ENCODE data around the gene RAB31.

Gene RAB31

DNA sequence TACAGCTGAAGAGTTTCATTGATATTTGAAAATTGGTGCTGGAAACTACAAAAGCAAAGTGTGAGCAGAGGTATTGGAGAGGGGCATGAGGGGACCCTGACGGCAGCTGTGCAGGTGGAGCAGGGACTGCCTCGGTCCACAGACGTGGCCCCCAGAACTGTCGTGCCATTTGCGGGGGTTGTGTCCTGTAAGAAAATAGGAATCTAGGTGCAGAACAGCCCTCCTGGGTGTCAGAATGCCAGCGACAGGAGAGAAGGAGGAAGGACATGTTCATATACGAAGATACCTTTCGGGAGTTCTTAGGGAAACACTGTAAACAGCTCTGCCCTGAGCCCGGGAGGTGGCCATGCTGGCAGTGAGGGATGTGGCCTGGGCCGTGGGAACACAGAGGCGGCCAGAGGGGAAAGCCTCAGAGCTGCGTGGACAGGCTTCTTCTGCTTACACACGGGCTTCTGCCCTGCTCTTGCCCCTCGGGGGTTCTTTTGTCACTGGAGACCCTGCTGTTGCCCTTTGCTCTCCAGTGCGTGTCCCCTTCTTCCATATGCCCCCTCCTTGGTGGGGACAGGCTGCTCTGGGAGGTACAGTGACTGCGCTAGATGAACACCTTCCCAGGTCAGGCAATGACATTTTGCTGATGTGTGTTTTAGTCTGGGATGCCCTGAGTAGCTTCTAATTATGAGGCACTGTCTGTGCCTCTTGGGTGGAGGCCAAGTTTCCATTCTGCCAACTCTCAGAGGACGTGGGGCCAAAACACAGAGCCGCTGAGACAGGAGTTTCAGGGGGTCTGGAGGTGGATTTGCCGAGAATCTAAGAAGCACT is 95.8 kb downstream of the RAB31 start:
- H3K4me3 ChIP-seq (ENCODE audit: low read depth, low read length) = no peak overlapping the region
- TF ChIP-seq, protein P1, sequence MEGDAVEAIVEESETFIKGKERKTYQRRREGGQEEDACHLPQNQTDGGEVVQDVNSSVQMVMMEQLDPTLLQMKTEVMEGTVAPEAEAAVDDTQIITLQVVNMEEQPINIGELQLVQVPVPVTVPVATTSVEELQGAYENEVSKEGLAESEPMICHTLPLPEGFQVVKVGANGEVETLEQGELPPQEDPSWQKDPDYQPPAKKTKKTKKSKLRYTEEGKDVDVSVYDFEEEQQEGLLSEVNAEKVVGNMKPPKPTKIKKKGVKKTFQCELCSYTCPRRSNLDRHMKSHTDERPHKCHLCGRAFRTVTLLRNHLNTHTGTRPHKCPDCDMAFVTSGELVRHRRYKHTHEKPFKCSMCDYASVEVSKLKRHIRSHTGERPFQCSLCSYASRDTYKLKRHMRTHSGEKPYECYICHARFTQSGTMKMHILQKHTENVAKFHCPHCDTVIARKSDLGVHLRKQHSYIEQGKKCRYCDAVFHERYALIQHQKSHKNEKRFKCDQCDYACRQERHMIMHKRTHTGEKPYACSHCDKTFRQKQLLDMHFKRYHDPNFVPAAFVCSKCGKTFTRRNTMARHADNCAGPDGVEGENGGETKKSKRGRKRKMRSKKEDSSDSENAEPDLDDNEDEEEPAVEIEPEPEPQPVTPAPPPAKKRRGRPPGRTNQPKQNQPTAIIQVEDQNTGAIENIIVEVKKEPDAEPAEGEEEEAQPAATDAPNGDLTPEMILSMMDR (IDR thresholded peaks at IDR 0.05; ENCODE audit: low read depth, low read length) = no peak

DNA sequence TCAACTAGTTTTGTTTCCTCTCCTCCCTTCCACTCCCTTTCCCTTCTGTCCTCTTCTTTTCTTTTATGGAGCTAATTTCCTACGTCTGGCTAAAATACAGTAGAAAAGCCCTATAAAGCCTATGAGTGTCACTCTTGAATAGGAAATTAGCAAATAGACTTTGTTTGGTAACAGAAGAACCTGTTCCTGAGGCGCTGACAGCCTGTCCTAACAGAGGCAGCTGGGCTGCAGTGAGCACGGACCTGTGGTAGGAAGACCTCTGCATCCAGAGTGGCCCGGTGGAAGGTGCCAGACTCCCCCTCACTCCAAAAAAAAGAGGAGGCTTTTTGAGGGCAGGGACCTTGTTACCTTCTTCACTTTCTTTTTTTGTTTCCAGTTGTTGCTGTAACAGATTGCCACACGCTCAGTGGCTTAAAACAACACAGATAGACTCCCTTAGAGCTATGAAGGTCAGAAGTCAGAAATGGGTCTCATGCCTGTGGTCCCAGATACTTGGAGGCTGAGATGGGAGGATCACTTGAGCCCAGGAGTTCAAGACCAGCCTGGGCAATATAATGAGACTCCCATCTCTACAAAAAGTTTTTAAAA is 96.5 kb downstream of the RAB31 start:
- no peak overlapping the region for H3K4me3 ChIP-seq (ENCODE audit: low read depth, low read length)
- TF ChIP-seq, protein P1 (IDR thresholded peaks at IDR 0.05; ENCODE audit: low read depth, low read length) = no peak

DNA sequence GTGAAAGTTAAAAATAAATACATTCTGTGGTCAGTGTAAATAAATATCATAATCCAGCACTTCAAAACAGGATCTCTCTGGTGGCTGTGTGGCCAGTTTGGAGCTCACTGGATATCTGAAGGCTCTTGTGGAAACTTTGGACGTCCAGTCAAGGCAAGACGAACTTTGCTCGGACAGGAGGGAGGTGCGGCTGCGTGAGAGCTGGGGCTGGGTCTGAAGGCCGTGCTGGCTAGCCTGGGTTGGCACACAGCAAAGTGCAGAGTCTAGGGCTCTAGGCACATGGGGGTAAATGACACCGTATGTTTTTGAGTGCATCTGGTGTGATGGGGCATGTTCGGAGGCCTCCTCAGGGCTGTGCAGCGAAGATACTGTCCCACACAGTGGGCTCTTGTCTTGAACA is 98.8 kb downstream of the RAB31 start:
- TF ChIP-seq, protein P1 (IDR thresholded peaks at IDR 0.05; ENCODE audit: low read depth, low read length) = no peak
- no peak overlapping the region for H3K4me3 ChIP-seq (ENCODE audit: low read depth, low read length)

DNA sequence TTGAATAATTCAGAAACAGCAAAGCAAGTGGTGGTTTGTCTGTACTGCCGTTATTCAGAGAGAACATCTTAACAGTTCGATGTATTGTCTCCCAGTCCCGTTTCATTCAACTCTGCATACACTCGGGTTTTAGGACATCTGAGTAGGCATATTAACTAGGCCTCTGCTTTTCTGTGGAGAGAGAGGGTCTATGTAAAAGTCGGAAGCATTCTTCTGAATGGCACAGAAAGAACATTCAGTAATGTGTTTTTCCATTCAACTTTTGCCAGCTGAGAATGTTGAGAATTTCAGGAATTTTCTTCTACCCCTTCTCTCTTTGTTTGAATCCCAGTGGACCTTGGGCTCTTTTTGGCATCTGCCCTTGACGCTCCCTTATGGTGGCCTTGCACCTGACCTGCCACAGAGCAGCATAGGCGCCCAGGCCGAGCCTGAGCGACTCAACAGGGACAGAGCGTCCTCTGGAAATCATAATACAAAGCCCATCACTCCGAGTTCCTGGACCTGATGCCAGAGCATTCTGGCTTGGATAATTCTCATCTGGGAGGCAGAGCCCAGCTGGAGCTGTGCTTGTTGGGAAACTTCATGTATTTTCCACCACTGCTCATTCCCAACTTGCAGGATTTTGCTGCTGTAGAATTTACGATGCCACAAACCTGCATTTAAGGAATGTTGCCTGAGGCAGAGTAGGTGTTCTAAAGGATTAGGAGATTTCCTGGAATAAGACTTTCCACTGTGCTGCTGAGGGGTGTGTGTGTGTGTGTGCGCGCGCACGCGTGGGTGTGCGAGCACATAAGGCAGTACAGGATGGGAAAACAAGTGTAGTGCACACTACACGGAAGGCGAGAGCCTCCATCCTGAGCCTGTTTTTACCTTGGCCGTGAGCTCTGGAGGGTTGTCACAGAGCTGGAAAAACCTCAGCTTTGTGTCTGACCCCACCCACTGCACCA is 100.5 kb downstream of the RAB31 start:
- H3K4me3 ChIP-seq (ENCODE audit: low read depth, low read length) = no peak overlapping the region
- TF ChIP-seq, protein P1 (IDR thresholded peaks at IDR 0.05; ENCODE audit: low read depth, low read length) = no peak

DNA sequence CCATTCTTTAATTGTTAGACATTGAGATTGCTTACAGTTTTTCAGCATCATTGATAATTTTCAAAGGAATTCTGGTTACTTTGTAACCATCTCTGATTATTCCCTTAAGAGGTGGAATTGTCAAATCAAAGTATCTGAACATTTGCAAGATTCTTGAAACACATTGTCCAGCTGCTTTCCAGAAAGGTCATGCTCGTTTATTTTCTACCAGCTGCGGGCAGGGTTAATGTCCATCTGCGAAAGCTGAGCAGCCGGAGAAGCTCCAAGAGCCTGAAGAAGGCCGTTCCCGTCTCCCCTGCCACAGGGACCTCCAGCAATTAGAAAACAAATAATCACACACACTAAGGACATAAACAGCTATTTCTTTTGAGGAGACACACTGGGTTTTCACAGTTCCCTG is 101.6 kb downstream of the RAB31 start:
- H3K4me3 ChIP-seq (ENCODE audit: low read depth, low read length) = no peak overlapping the region
- TF ChIP-seq, protein P1 (IDR thresholded peaks at IDR 0.05; ENCODE audit: low read depth, low read length) = no peak

DNA sequence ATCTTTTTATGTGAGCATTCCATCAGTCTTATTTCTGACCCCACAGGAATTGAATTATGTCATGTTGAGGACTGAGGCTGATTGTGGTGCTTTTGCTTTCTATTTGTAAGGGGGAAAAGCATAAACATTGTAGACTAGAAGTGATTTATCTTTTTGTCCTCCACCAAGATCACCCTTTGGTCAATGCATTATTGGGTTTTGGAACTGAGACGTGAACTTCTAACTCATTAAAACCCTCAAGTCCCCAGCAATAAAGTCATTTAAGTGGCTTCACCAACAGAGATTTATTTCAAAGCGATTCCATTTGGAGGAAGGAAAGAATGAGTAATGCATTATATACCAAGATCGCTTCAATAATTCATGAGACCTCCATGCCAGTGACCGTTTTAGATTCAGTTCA is 102.2 kb downstream of the RAB31 start:
- TF ChIP-seq, protein P1 (IDR thresholded peaks at IDR 0.05; ENCODE audit: low read depth, low read length) = no peak
- H3K4me3 ChIP-seq (ENCODE audit: low read depth, low read length) = no peak overlapping the region

Measured in WI38 (cell line).